Measurements from ENCODE around the gene KAZALD1.

DNA sequence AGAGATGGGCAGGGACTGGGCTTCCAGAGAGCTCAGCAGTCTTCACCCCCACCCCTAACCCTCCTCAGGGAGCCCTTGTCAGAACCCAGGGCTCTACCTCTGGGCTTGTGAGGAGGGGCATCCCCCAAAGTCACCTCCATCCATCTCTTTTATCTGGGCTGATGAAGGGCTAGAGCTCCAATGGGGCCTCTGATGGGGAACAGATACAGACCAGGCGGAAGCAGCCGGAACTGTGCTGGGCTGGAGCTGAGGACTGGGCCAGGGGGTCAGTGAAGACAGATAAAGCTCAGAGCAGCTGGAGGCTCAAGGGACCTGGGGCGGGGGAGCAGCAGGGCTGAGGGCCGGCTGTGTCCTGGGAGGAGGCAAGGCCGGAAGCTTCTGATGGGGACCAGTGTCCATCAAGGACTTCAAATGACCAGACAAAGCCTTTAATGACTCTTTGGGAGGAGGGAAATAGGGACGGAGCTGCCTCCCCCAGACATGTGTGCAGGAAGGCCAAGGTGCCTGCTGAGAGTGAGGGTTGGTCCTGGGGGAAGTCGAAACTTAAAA lies 10.2 kb downstream of the KAZALD1 start:
- TF ChIP-seq, protein P1, sequence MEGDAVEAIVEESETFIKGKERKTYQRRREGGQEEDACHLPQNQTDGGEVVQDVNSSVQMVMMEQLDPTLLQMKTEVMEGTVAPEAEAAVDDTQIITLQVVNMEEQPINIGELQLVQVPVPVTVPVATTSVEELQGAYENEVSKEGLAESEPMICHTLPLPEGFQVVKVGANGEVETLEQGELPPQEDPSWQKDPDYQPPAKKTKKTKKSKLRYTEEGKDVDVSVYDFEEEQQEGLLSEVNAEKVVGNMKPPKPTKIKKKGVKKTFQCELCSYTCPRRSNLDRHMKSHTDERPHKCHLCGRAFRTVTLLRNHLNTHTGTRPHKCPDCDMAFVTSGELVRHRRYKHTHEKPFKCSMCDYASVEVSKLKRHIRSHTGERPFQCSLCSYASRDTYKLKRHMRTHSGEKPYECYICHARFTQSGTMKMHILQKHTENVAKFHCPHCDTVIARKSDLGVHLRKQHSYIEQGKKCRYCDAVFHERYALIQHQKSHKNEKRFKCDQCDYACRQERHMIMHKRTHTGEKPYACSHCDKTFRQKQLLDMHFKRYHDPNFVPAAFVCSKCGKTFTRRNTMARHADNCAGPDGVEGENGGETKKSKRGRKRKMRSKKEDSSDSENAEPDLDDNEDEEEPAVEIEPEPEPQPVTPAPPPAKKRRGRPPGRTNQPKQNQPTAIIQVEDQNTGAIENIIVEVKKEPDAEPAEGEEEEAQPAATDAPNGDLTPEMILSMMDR (IDR thresholded peaks at IDR 0.05) = no peak
- no peak for TF ChIP-seq POLR2A (IDR thresholded peaks at IDR 0.05)
